HG03442 (cell line): ENCODE results near the gene ANKRD39.

Source experiments
- ATAC-seq: cut with Tn5 transposase; IDR thresholded peaks from one replicate; pipeline ENCODE4 v1.9.1; 2021; ENCODE audit warnings: mild to moderate bottlenecking, moderate library complexity; ENCODE audit not compliant: unreplicated experiment

The ANKRD39 gene

GRCh38 chr2:96888072-96889011, 30.5 kb upstream of the ANKRD39 start:
- ATAC-seq = no peak

- no peak for ATAC-seq
Measured at GRCh38 chr2:96887493-96888012, 29.7 kb upstream of the ANKRD39 start.

- no peak for ATAC-seq
Measured at GRCh38 chr2:96885432-96886347, 27.9 kb upstream of the ANKRD39 start.

GRCh38 chr2:96884299-96885094, 26.7 kb upstream of the ANKRD39 start:
- no peak for ATAC-seq

- ATAC-seq = no peak
Measured at GRCh38 chr2:96883306-96883705, 25.5 kb upstream of the ANKRD39 start.

GRCh38 chr2:96882906-96883305, 25.1 kb upstream of the ANKRD39 start:
- ATAC-seq = no peak

- no peak for ATAC-seq
Measured at GRCh38 chr2:96882230-96882629, 24.4 kb upstream of the ANKRD39 start.

- ATAC-seq = no peak
Measured at GRCh38 chr2:96881349-96882195, 23.8 kb upstream of the ANKRD39 start.

GRCh38 chr2:96880891-96881273, 23.1 kb upstream of the ANKRD39 start:
- ATAC-seq = no peak

- no peak for ATAC-seq
Measured at GRCh38 chr2:96879545-96880040, 21.8 kb upstream of the ANKRD39 start.

GRCh38 chr2:96878796-96879544, 21.2 kb upstream of the ANKRD39 start:
- no peak for ATAC-seq

- ATAC-seq = no peak
Measured at GRCh38 chr2:96878171-96878570, 20.4 kb upstream of the ANKRD39 start.

- no peak for ATAC-seq
Measured at GRCh38 chr2:96877631-96878092, 19.8 kb upstream of the ANKRD39 start.

- no peak for ATAC-seq
Measured at GRCh38 chr2:96877042-96877451, 19.2 kb upstream of the ANKRD39 start.

- no peak for ATAC-seq
Measured at GRCh38 chr2:96876269-96877041, 18.6 kb upstream of the ANKRD39 start.

- no peak for ATAC-seq
Measured at GRCh38 chr2:96875498-96876268, 17.9 kb upstream of the ANKRD39 start.

- peak; percentile 45 for ATAC-seq
Measured at GRCh38 chr2:96874198-96874831, 16.5 kb upstream of the ANKRD39 start.
